Keratinocyte (primary cell): ENCODE results near the gene GRIA3. TPM values are rescaled to one million over a fixed set of nuclear protein-coding genes. Genes with fewer than 3 reads are reported as not detected.

ENCODE experiments used
- DNase-seq: peaks from one replicate; pipeline ENCODE4 v3.0.0-alpha.2; 2011; ENCODE audit warnings: low read depth, missing footprints, low spot score
- FAIRE-seq: peaks from 2 replicates; lab custom pipeline; 2011; peaks lifted over from hg19 to GRCh38; lab: Jason Lieb, UNC
- H2AFZ ChIP-seq: 2 replicates; pipeline ENCODE4 v1.6.0; 2012; ENCODE audit warnings: low read length, control low read depth, inconsistent platforms; ENCODE audit not compliant: control insufficient read depth
- H3K27ac ChIP-seq: 2 replicates; pipeline ENCODE4 v1.5.1; 2011; ENCODE audit warnings: low read length; ENCODE audit not compliant: control insufficient read depth, insufficient read depth
- H3K27me3 ChIP-seq: 3 replicates; pipeline ENCODE4 v1.6.0; 2011; ENCODE audit warnings: low read length; ENCODE audit not compliant: control insufficient read depth, insufficient read depth; ENCODE audit errors: extremely low read depth
- H3K36me3 ChIP-seq, 2 experiments: 2 replicates in 1 of 2; 3 replicates in 1 of 2; pipeline ENCODE4 v1.5.1; 2011; ENCODE audit warnings: low read length in 2 of 2, mild to moderate bottlenecking in 1 of 2; ENCODE audit not compliant: control insufficient read depth in 2 of 2, insufficient read depth in 2 of 2; ENCODE audit errors: extremely low read depth in 1 of 2
- H3K4me1 ChIP-seq: 3 replicates; pipeline ENCODE4 v1.5.1; 2011; ENCODE audit warnings: low read length; ENCODE audit not compliant: control insufficient read depth, insufficient read depth; ENCODE audit errors: extremely low read depth
- H3K4me2 ChIP-seq: 3 replicates; pipeline ENCODE4 v1.6.0; 2011; ENCODE audit warnings: low read depth, low read length; ENCODE audit not compliant: control insufficient read depth, insufficient read depth; ENCODE audit errors: extremely low read depth
- H3K4me3 ChIP-seq, 3 experiments: fragments of 200-600 bp in 1 of 3; sonication (generic) in 1 of 3; 2 replicates in 2 of 3; 3 replicates in 1 of 3; pipeline ENCODE4 v1.5.1; 2011 to 2016; ENCODE audit warnings: low read length in 3 of 3, mild to moderate bottlenecking in 3 of 3, control low read depth in 2 of 3, inconsistent platforms in 1 of 3, low read depth in 1 of 3, mixed read lengths in 1 of 3, mixed run types in 1 of 3, moderate library complexity in 1 of 3; ENCODE audit not compliant: control insufficient read depth in 2 of 3, insufficient read depth in 2 of 3; ENCODE audit errors: extremely low read depth in 1 of 3
- H3K79me2 ChIP-seq: 2 replicates; pipeline ENCODE4 v1.6.0; 2012; ENCODE audit warnings: low read length; ENCODE audit not compliant: control insufficient read depth, insufficient read depth
- H3K9ac ChIP-seq: 3 replicates; pipeline ENCODE4 v1.6.0; 2011; ENCODE audit warnings: low read length; ENCODE audit not compliant: control insufficient read depth, insufficient read depth; ENCODE audit errors: extremely low read depth
- H3K9me1 ChIP-seq: 3 replicates; pipeline ENCODE4 v1.6.0; 2011; ENCODE audit warnings: low read length; ENCODE audit not compliant: control insufficient read depth, insufficient read depth; ENCODE audit errors: extremely low read depth
- H3K9me3 ChIP-seq: 2 replicates; pipeline ENCODE4 v1.5.1; 2012; ENCODE audit warnings: low read depth, low read length; ENCODE audit not compliant: control insufficient read depth
- H4K20me1 ChIP-seq: 3 replicates; pipeline ENCODE4 v1.6.0; 2011; ENCODE audit warnings: low read length; ENCODE audit not compliant: control insufficient read depth, insufficient read depth; ENCODE audit errors: extremely low read depth
- CTCF ChIP-seq, 3 experiments: IDR thresholded peaks in 1 of 3; conservative IDR thresholded peaks in 1 of 3; optimal IDR thresholded peaks in 1 of 3; 2 replicates in 2 of 3; 3 replicates in 1 of 3; pipeline versions ENCODE3 to v1.5.1; 2011; ENCODE audit warnings: low read length in 3 of 3, mild to moderate bottlenecking in 3 of 3, moderate library complexity in 2 of 3, control low read depth in 1 of 3, inconsistent platforms in 1 of 3; ENCODE audit not compliant: insufficient read depth in 2 of 3; ENCODE audit errors: extremely low read depth in 1 of 3
- EZH2 ChIP-seq: IDR thresholded peaks from one replicate; pipeline ENCODE4 v1.6.1; 2012; ENCODE audit warnings: inconsistent platforms, mild to moderate bottlenecking, low read length, moderate library complexity
- dilution Hi-C: fragments of 300-500 bp; cut with MboI; formaldehyde crosslinking; loops from one replicate; pipeline ENCODE4 v1.7.0; 2020; ENCODE audit warnings: low sequenced_read_pairs; ENCODE audit not compliant: extremely low pct_ligation_motif_present
- polyA plus RNA-seq, 5 experiments: library from polyadenylated mRNA; depleted of rRNA in 3 of 5; stranded (reverse) in 3 of 5; stranded (forward) in 1 of 5; unstranded in 1 of 5; fragments of >200 nt; gene quantifications; 1 replicate in 1 of 5; 2 replicates in 3 of 5; 3 replicates in 1 of 5; pipeline versions ENCODE4 v1.2.1 to v1.2.3, GENCODE V29; 2011 to 2012; ENCODE audit warnings: missing spikeins in 2 of 5, low read depth in 1 of 5, low replicate concordance in 1 of 5

The GRIA3 gene
- polyA plus RNA-seq, 1 donor (not counting 4 experiments of a cell fraction or from before 2014, with no cell fraction given) = not detected

GRCh38 chrX:123468481-123468880 lies 284.4 kb downstream of the GRIA3 start:
- dilution Hi-C loops = no loop called here
- Histone ChIP-seq H3K27ac (no peak overlapping the region), H3K4me2 (no peak overlapping the region), H3K9ac (no peak overlapping the region), H2AFZ (no peak overlapping the region), H3K36me3 (no peaks in the 10 kb centered on the region), H3K9me3 (no peaks in the 10 kb centered on the region), H3K79me2 (no peaks in the 10 kb centered on the region), H3K4me1 (no peaks in the 10 kb centered on the region), H4K20me1 (no peaks in the 10 kb centered on the region), H3K9me1 (no peaks in the 10 kb centered on the region), H3K27me3 (no peaks in the 10 kb centered on the region), H3K4me3 (no peak overlapping the region)
- no peak for FAIRE-seq
- no peak for DNase-seq
- no peak for TF ChIP-seq EZH2
- TF ChIP-seq CTCF (optimal IDR thresholded peaks at IDR 0.05 in 1 of 3, IDR thresholded peaks at IDR 0.05 in 1 of 3, conservative IDR thresholded peaks at IDR 0.05 in 1 of 3; ENCODE audit: extremely low read depth in 1 of 3, insufficient read depth in 2 of 3, low read length in 3 of 3) = no peak

GRCh38 chrX:123475068-123475724 lies 291.1 kb downstream of the GRIA3 start:
- H3K9ac ChIP-seq = no peak overlapping the region
- DNase-seq = no peak
- dilution Hi-C loops = no loop called here
- no peaks in the 10 kb centered on the region for H3K79me2 ChIP-seq
- no peaks in the 10 kb centered on the region for H3K9me1 ChIP-seq
- H3K36me3 ChIP-seq = no peaks in the 10 kb centered on the region
- H3K4me1 ChIP-seq = no peaks in the 10 kb centered on the region
- no peak for FAIRE-seq
- no peak overlapping the region for H3K4me2 ChIP-seq
- no peaks in the 10 kb centered on the region for H4K20me1 ChIP-seq
- no peaks in the 10 kb centered on the region for H3K27me3 ChIP-seq
- H3K27ac ChIP-seq = no peak overlapping the region
- no peak overlapping the region for H3K4me3 ChIP-seq
- TF ChIP-seq CTCF (optimal IDR thresholded peaks at IDR 0.05 in 1 of 3, IDR thresholded peaks at IDR 0.05 in 1 of 3, conservative IDR thresholded peaks at IDR 0.05 in 1 of 3; ENCODE audit: extremely low read depth in 1 of 3, insufficient read depth in 2 of 3, low read length in 3 of 3) (no peak), EZH2 (no peak)
- H3K9me3 ChIP-seq = no peaks in the 10 kb centered on the region
- no peak overlapping the region for H2AFZ ChIP-seq
